ENCODE data around the gene NDUFV1.

Gene NDUFV1

GRCh38 chr11:67581469-67581868 lies 25.3 kb upstream of the NDUFV1 start:
- no peak for TF ChIP-seq CTCF (IDR thresholded peaks at IDR 0.05; ENCODE audit: insufficient read depth, low read depth, low read length, missing control alignments)
- peak; percentile 40 for DNase-seq (ENCODE audit: low read depth)
- no peak overlapping the region for H3K4me3 ChIP-seq (ENCODE audit: low read length)

- no peak for DNase-seq (ENCODE audit: low read depth)
- no peak overlapping the region for H3K4me3 ChIP-seq (ENCODE audit: low read length)
- TF ChIP-seq CTCF (IDR thresholded peaks at IDR 0.05; ENCODE audit: insufficient read depth, low read depth, low read length, missing control alignments) = no peak
Measured at GRCh38 chr11:67582011-67582410, 24.7 kb upstream of the NDUFV1 start.

GRCh38 chr11:67583247-67584204 lies 23.2 kb upstream of the NDUFV1 start, which contains the start of gene GSTP1:
GSTP1 (plus strand) TSS chr11:67583812; CDS start chr11:67583844, 32 bp downstream.
- H3K4me3 ChIP-seq (ENCODE audit: low read length) = peak within 1 kb of the TSS; percentile 81
- peak; percentile 27 for TF ChIP-seq CTCF (IDR thresholded peaks at IDR 0.05; ENCODE audit: insufficient read depth, low read depth, low read length, missing control alignments)
- peak; percentile 87 for DNase-seq (ENCODE audit: low read depth)

GRCh38 chr11:67584205-67584880 lies 22.4 kb upstream of the NDUFV1 start:
- TF ChIP-seq CTCF (IDR thresholded peaks at IDR 0.05; ENCODE audit: insufficient read depth, low read depth, low read length, missing control alignments) = no peak
- peak; percentile 85 for DNase-seq (ENCODE audit: low read depth)
- H3K4me3 ChIP-seq (ENCODE audit: low read length) = peak overlapping the region; percentile 81

- no peak for TF ChIP-seq CTCF (IDR thresholded peaks at IDR 0.05; ENCODE audit: insufficient read depth, low read depth, low read length, missing control alignments)
- peak overlapping the region; percentile 81 for H3K4me3 ChIP-seq (ENCODE audit: low read length)
- no peak for DNase-seq (ENCODE audit: low read depth)
Measured at GRCh38 chr11:67584881-67585873, 21.6 kb upstream of the NDUFV1 start.

- DNase-seq (ENCODE audit: low read depth) = no peak
- H3K4me3 ChIP-seq (ENCODE audit: low read length) = peak overlapping the region; percentile 81
- TF ChIP-seq CTCF (IDR thresholded peaks at IDR 0.05; ENCODE audit: insufficient read depth, low read depth, low read length, missing control alignments) = no peak
Measured at GRCh38 chr11:67585911-67586310, 20.8 kb upstream of the NDUFV1 start.

Data from epithelial cell of esophagus (primary cell).